Measurements from ENCODE around the gene FOXF1.

Gene FOXF1

GRCh38 chr16:86510465-86511261, at the start of gene FOXF1:
Gene FOXF1 (plus strand): TSS chr16:86510527. CDS start chr16:86510570, 43 bp downstream.
- DNase-seq, result no peak

DNA sequence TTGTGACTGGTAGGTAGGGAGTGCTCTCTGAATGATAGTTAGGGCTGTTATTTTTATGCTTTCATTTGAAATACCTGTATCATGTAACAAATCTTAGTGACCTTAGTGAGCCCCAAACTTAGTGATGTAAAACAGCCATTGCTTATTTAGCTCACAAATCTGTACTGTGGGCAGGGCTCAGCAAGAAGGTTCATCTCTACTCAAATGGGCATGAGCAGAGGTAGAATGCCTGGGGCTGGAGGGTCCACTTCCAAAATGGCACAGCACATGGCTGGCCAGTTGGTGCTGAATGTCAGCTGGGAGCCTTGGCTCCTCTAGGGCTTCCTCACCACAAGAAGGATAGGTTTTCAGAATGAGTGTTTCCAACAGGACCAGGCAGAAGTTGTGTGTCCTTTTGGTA, 49.3 kb upstream of the FOXF1 start:
- no peak for DNase-seq

DNA sequence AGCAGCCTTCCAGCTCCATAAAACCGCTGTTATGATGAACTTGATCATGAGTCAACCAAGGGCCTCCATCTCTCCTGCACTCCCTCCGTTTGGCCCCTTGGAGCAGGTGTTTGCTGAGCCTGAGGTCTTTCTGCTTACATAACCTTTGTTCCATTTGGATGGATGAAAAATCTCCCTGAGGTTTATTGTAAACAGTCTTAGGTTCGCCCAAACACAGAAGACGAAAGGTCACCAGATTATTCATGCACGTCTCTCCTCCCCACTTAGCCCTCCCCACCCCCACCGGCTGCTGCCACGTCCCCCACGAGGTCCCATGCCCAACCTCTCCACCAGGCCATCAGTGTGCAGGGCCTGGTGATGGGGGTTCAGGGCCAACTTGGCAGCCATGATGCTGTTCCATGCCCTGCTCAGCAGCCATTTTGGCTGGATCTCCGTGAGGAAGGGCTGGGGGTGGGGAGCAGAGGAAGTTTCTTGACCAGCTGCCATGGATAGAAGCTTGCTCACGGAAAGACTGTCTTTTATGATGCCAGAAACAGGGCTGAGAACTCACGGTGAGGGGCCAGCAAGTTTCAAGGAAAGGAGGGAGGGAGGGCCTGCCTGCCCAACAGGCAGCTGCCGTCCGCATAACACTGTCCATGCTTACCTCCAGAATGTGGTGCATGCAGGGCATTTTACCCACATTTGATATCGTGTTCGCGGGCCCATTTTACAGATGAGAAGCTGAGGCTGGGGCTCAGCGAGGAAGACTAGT, 47.8 kb upstream of the FOXF1 start:
- no peak for DNase-seq

DNA sequence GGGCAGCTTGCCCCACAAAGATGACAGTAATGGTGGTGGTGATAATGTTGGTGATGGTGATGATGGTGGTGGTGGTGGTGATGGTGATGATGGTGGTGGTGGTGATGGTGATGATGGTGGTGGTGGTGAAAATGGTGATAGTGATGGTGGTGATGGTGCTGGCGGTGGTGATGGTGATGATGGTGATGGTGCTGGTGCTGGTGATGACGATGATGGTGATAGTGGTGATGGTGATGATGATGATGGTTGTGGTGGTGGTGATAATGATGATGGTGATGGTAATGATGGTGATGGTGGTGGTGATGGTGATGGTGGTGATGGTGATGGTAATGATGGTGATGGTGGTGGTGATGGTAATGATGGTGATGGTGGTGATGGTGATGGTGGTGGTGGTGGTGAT, 46.3 kb upstream of the FOXF1 start:
- no peak for DNase-seq

- DNase-seq, result no peak
Observed at GRCh38 chr16:86465434-86465833, 44.9 kb upstream of the FOXF1 start.

- DNase-seq, result no peak
Observed at GRCh38 chr16:86466696-86467406, 43.5 kb upstream of the FOXF1 start.

DNA sequence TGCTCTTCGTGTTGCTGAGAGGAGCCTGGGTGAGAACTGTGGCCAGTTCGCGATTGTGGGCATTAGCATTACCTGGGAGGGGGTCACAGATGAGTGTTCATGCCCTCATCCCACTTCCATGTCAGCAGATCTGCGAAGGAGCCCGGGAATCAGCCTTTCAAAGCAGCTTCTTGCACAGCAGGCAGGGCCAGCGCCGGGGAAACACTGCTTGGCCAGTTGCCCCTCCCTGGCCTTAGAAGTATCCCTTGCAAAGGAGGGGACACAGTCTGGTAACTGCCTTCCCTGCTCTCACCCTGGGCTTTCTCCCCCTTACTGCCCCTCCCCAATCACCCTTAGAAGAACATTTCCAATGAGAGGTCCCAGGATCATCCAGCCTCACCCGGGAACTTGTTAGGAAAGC, 42.8 kb upstream of the FOXF1 start:
- DNase-seq, result no peak

DNA sequence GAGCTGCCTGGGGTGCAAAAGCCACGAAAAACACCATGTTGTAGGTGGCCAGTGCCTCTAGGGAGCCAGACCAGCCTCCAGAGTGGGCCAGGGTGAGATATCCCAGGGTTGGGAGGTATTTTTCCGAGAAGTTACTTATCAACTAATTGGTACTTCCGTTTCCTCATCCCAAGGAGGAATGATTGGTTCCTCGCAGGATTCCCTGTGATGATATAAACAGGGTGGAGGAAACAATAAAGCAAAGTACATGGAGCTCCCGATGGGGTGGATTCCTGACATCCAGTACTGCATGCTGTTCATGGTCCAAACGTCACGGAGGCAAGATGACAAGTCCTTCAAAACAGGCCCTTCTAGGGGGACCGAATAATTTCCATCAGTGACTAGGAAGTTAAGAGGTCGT, 39.4 kb upstream of the FOXF1 start:
- no peak for DNase-seq

DNA sequence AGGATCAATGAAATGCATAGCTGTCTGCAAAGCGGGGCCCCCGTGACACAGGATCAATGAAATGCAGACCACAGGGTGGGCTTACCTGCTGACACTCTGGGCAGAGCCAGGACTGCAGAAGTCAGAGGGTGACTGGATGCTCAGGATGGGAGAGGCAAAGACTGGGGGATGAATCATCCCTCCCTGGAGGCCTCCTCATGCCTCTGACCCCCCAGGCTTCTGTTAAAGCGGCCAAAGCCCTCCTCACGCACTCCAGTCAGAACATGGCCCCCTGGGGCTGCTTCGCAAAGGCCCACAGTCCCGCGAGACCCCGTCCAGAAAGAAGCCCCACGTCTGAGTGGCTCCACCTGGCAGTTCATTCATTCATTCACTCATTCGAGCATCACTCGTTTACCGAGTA, 38.4 kb upstream of the FOXF1 start:
- DNase-seq, result no peak

GRCh38 chr16:86472366-86472765, 38.0 kb upstream of the FOXF1 start:
- no peak for DNase-seq

DNA sequence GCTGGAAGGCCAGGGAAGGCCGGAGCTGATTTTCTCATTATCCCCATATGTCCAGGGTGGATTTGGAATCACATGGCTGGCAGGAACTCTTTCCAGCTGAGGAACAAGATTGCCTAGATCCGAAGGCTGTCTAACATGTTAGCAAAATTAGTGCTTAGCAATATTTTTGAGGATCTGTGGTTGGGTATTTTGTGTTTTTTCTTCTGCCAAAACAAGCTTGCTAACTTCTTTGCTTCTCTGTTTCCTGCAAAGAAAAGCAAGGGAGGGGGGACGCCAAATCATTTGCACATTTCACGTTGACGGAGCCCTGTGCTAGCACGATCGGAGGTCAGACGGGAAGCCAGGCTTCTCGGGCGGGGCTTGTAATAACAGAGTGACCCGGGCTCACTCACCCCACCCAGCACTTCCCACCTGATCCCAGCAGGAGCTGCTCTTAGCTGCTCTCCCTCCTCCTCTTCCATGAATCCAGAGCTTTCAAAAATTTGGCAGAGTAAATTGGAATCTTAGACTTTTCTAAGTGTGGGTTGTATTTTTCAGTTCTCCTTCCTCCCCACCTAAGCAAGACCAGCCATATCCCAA, 33.3 kb upstream of the FOXF1 start:
- DNase-seq, result no peak

GRCh38 chr16:86477642-86478041, 32.7 kb upstream of the FOXF1 start:
- no peak for DNase-seq

DNA sequence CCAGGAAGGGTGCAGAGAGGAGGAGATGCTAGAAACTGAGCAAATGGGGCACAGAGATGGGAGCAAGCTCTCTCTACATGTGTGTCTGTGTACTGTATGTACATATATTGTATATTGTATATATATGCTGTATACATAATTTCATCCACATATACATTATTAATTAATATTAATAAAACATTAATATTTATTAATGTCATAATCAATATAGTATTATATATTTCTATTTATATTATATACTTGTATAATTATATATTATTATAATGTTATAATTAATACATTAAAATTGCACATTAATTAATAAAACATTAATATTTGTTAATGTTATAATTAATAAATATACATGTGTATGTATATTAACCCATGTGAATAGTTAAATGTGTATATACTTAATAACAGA, 31.5 kb upstream of the FOXF1 start:
- no peak for DNase-seq

DNA sequence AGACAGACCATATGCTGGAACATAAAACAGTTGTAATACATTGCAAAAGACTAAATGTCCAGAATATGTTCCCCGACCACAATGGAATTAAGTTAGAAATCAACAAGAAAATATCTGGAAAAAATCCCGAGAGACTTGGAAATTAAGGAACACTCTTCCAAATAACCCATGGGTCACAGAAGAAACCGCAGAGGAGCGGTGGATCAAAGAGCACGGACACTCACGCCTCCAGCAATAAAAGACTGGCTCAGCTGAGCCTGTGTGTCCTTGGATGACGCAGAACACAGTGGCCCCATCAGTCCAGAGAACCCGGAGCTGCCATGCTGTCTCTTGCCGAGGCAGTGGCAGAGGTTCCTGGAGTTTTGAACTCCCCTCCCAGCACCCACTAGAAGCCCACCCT, 30.9 kb upstream of the FOXF1 start:
- DNase-seq, result no peak

DNA sequence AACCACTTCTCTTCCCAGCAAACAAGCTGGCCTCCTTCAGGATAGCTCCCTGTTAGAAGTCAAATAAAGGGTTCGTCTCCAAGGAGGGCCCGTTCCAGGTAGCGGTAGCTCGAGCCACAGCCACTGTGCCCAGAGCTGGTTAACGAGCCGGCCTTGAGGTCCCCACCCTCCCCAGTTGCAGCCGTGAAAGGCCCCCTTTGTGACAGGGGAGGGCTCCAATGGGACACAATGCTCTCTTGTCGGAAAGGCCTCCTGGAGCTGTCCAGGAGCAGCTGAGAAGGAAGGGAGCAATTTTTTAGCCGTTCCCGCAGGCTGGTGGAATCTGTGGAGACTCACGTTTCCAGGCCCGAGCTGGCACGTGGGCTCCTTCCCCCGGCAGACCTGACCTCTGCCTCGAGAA, 29.9 kb upstream of the FOXF1 start:
- DNase-seq, result no peak

DNA sequence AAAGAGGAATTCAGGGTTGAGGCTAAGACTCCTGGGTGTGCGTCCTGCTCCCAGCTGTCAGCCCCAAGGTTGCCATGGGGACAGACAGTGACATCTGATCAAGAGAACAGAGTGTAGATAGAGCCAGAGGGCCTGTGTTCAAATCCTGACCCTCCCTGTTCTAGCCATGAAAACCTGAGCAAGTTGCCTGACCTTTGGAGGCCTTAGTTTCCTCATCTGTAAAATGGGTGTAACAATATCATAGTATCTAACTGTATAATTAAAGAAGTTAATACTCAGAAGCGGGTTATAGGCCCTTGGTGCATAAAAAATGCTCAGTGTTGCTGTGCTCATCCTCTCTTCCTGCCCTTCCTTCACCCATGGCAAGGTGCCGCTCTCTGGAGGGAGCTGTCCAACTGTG, 28.7 kb upstream of the FOXF1 start:
- no peak for DNase-seq

DNA sequence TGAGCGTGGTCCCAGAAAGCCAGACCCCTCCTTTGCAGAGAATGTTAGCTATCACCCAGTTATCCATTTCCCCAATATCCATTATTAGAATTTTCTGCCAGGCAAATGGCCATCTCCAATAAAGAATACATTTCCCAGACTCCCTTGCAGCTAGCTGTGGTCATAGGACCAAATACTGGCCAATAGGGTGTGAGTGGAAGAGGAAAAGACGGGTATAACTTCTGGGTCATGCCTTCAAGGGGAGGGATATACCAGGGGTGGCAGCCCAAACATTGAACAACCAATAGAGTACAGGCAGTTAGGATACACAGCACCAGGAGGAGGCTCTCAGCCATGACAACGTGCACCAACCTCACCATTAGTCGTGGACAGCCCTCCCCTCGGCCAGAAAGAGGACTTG, 26.1 kb upstream of the FOXF1 start:
- DNase-seq, result no peak

GRCh38 chr16:86485746-86486145, 24.6 kb upstream of the FOXF1 start:
- no peak for DNase-seq

DNA sequence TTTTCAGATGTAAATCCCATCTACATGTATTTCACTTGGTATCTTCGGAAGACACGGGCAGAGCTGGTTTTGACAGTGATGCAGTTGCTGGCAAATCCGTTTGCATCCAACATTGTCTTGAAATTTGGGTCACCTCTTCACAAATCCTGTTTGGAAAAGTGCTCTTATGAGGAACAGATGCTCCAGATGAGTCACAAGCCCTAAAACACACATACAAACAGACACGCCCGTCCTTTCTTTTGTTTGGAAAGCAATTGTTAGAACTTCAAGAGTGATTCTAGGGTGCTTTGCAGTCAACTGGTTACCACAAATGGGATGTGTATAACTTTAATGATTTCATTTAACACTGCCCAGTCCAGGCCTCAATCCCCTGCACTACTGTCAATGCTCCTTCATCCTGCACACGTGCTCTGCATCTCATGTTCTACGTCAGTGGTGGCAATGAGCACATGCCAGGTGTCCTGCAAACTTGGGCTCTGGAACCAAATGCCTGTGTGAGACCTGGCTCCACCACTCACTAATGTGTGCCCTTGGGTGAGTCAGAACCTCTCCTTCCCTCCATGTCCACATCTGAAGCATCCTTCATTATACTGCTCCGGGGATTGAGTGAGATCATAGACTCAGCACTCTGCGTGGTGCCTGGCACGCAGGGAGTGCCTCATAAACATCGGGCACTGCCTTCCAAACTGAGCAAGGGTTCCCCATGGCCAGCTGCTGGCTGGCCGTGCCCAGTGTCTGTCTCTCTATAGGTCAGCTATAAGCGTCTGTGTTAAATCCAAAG, 19.3 kb upstream of the FOXF1 start:
- DNase-seq, result no peak

DNA sequence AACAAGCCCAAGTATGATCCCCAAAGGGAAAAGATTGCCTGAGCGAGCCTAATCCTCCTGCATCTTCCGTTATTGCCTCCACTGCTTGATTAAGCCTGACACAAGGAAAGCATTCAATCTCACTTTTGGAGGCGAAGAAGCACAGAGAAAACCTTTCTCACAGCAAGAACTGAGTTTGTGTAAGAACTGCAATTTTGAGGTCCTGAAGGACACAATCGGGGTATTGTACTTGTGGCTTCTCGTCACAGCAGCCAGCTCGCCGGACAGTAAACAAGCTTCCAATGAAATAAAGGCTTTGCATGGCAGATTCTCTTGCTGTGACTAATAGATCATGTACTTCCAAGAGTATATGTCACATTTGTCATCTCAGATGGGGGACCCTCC, 18.7 kb upstream of the FOXF1 start:
- no peak for DNase-seq

DNA sequence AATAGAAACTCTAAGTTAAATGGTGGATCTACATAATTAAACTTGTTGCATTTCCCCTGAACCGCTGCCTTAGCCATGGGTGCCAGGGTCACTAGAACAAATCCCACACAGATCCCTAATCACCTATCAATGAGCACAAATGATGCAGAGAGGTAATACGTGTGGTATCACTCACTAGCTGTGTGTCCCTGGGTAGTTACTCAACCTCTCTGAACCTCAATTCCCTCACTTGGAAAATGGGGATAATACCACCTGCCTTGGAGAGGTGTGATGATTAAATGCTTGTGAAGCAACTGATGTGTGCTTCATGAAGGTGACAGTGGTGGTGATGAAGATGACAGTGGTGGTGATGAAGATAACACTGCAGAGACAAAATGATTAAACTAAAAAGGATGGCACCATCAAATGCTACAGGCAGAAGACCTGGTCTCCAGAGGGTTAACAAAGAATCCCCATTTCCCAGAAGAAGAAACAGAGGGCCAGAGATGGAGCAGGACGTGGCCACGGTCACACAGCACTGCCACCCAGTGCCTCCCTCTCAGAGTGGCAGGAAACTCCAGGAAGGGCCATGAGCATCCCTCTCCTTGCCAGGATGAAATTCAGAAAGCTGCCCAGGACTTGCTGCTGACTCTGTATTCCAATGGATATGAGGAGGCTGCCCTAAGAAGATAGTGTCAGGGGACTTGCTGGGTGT, 17.9 kb upstream of the FOXF1 start:
- no peak for DNase-seq
